GM19395 (cell line): ENCODE results near the gene ABCG1.

Experiments used
- ATAC-seq: cut with Tn5 transposase; IDR thresholded peaks from one replicate; pipeline ENCODE4 v1.9.1; 2021; ENCODE audit warnings: mild to moderate bottlenecking, moderate library complexity; ENCODE audit not compliant: unreplicated experiment

Gene ABCG1

DNA sequence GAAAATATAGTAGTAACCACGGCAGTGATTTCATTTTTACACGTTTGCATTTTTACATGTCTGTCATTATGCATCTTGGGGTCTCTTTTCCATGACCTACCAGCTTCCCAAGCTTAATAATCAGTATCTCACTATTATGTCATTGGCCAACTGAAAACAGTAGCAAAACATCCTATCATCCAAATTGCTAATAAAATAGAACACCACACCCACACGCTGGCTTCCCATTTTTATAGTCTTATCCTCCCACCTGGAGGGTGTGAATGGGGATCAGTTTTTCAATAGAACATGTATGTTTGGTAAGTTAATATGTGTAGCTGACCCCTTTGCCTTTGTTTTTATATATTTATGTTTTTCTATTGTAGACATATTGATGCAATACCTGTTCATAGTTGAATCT lies 84.5 kb downstream of the ABCG1 start:
- no peak for ATAC-seq

GRCh38 chr21:42304556-42305454 lies 85.9 kb downstream of the ABCG1 start:
- no peak for ATAC-seq

DNA sequence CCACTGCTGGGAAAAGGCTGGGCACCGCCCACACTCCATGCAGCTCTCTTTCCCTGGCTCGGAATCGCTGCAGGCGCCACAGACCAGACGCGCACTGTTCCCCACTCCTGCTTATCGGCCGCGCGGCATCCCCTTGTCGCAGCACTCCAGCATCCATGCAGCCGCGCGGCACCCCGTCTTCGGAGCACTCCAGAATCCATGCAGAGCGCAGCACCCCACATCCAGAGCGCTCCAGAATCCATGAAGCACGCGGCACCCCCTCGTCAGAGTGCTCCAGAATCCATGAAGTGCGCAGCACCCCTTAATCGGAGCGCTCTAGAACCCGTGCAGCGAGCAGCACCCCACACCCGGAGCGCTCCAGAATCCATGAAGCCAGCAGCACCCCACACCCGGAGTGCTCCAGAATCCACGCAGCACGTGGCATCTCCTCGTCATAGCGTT lies 86.8 kb downstream of the ABCG1 start:
- ATAC-seq = no peak

DNA sequence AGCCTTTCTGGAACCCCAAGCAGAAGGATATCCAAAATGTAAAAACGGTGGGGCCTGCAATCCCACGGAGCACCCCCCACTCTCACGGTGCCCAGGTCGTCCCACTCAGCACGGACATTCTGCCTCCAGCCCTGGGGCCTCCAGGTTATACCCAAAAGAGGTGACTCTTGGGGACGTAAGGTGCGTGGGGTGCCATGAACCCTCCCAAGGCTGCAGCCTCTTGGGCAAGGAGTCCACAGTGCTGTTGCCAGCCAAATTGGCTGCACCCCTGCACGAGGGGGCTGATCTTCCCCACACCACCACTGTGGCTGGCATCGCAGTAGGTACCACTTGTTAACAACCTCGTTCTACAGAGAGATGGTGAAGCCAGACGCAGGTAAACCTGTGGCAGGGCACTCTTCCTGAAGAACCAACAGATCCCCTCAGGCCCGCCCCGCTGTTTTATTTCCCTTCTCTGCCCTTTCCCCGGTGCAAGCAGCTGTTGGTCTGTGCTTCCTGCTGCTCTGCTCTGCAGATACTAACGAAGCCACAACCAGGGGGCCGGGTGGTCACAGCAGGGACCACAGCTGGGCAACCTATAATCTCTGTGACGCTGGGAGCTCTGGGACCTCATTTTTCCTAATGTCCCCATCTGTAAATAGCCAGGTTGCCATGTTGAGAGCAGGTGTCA lies 87.6 kb downstream of the ABCG1 start:
- no peak for ATAC-seq

- no peak for ATAC-seq
Observed at GRCh38 chr21:42307106-42307505, 88.2 kb downstream of the ABCG1 start.

- ATAC-seq = no peak
Observed at GRCh38 chr21:42308161-42308913, 89.4 kb downstream of the ABCG1 start.

DNA sequence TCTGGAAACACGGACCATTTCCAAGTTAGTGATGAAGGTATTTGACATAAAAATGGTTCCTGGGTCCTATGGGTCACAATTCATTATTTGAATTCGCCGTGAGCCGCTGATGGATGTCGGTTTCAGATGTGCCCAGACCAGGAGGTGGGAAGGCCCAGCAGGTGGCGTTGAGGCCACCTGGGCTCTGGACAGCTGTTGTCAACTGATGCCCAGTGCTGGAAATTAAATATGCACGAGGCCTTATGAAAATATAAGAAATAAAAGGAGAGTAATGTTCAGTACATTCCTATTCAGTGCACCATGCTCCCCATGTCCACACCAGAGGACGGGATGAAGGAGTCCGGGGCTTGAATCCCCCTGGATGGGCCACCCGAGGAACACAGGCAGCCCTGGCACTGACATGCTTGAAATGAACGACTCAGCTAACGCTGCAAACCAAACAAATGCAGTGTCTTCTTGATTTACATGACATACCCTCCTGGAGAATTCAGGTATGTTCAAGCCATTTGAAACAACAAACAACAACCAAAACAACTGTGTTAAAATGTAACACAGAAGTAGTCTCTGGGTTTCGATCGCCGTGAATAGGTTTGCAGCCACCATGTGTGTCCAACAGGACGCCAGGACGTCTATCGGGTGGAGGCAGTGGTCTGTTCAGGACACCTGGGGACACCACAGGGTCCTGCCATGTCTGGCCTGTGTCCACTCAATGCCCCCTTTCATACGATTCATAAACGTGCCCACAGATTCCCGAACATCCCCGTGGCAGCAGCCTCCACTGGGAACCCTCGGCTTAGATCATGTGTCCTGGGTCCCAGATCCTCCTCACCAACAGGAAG lies 90.2 kb downstream of the ABCG1 start:
- no peak for ATAC-seq

GRCh38 chr21:42309753-42310213 lies 90.8 kb downstream of the ABCG1 start:
- no peak for ATAC-seq

DNA sequence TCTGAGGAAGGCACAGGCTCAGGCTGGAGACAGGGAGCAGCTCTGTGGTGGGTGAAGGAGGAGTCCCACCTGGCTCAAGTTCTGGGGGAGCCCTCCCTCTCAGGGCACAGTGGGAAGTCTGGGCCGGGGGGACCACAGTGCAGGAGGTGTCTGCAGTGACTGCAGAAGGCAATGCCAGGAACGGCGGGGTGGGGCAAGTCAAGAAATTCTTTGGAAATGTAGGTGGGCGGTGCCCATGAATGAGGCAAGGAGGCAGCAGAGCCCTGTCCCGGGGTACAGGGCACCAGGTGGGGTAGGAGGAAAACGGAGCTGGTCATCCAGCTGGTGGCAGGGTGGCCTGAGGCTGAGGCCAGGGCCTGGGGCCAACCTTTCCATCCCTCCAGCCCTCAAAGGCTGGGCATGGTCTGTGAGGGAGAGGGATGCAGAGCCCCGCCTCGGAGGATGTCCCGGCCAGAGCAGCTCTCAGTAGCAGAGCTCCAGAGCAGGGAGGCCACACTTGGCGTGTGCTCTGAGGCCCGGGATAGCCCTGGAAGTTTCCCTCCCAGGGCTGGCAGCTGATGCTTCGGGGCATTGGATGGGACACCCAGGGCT lies 91.6 kb downstream of the ABCG1 start:
- no peak for ATAC-seq

DNA sequence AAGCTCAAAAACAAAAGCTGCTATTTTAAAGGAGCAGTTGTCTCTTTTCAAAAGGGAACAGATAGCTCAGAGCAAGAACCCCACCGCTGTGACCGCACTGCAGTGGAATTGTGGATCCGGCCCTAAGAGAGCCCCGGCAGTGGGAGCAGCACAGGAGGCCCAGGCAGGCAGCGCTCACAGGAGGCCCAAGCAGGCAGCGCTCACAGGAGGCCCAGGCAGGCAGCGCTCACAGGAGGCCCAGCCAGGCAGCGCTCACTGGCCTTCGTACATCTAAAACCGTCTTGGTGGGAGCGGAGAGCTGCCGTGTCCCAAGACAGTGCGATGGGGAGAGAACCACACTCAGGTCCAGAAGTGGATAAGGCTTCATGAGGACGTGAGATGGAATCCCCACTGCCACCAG lies 92.2 kb downstream of the ABCG1 start:
- ATAC-seq = no peak

GRCh38 chr21:42311816-42312625 lies 93.1 kb downstream of the ABCG1 start:
- no peak for ATAC-seq

GRCh38 chr21:42312626-42313104 lies 93.7 kb downstream of the ABCG1 start:
- ATAC-seq = no peak

GRCh38 chr21:42313501-42313969 lies 94.6 kb downstream of the ABCG1 start:
- no peak for ATAC-seq

- ATAC-seq = no peak
Observed at GRCh38 chr21:42314616-42315295, 95.8 kb downstream of the ABCG1 start.

- no peak for ATAC-seq
Observed at GRCh38 chr21:42315296-42315891, 96.5 kb downstream of the ABCG1 start, which contains the start of gene TFF3. TFF3 (minus strand) TSS chr21:42315409; CDS start chr21:42315374, 35 bp downstream.

DNA sequence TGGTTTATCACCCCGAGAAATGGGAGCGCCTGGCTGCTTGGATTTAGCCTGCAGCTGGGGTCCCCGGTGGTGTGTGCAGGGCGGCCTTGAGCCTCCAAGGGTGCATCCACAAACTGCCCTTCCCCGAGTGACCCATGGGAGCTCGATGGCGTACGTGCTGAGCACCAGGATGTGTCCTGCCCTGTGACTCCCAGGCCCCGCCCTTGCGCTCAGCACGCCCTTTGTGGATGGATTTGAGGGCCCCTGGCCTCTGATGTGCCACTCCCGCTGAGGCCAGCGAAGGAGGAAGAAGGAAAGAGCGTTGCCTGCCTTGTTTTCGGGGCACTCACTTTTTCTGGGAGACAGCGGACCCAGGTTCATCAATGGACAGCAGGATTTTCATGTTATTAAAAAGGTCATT lies 98.0 kb downstream of the ABCG1 start:
- no peak for ATAC-seq

DNA sequence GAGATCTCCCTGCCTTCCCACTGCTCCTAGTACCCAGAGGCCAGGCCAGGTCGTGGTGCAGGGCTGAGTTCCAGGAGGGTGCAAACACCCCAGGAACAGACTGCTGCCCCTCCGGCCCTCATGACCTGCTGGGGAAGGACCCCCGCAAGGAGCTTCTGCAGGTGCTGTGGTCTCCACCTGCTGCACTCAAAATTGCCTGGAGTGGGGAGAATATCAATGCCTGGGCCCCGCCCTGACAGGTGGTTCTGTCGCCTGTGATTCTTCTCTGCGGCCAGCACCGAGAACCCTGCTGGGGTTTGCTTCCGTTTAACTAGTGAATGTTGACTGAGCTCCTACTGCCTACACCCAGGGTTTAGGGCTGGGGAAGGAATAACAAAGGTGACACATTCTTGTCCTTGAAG lies 98.4 kb downstream of the ABCG1 start:
- no peak for ATAC-seq
